Ishikawa (cell line): ENCODE data around the gene ANKRD30BL.
"Not testable (repeated sequence)": the region's sequence is repeated elsewhere in the genome, so short reads cannot be mapped to it uniquely, and the experiment has no call there.

ENCODE experiments used
- MAX ChIP-seq: IDR thresholded peaks from 2 replicates; pipeline ENCODE4 v1.6.1; 2012
- RAD21 ChIP-seq: IDR thresholded peaks from 2 replicates; pipeline ENCODE4 v1.6.1; 2012; ENCODE audit warnings: low read depth
- YY1 ChIP-seq: IDR thresholded peaks from 2 replicates; pipeline ENCODE4 v1.6.1; 2012; ENCODE audit warnings: low read depth
- ZBTB7A ChIP-seq: IDR thresholded peaks from 2 replicates; pipeline ENCODE4 v1.6.1; 2012; ENCODE audit warnings: low read depth

Gene ANKRD30BL

GRCh38 chr2:132161161-132162124 is at the start of gene ANKRD30BL:
TSS of gene ANKRD30BL (minus strand) at chr2:132161952. CDS start at chr2:132161705, 247 bp downstream.
- TF ChIP-seq ZBTB7A, YY1, MAX: not testable (repeated sequence)

GRCh38 chr2:132146774-132147173 is 15.0 kb downstream of the ANKRD30BL start:
- TF ChIP-seq RAD21 = peak; percentile 70
